HG02852 (cell line): ENCODE data around the gene ZNF90.
"Not testable (repeated sequence)": the region's sequence is repeated elsewhere in the genome, so short reads cannot be mapped to it uniquely, and the experiment has no call there.

ENCODE experiments used
- ATAC-seq: cut with Tn5 transposase; IDR thresholded peaks from one replicate; pipeline ENCODE4 v1.9.1; 2021; ENCODE audit warnings: mild to moderate bottlenecking, moderate library complexity; ENCODE audit not compliant: unreplicated experiment

Gene ZNF90

DNA sequence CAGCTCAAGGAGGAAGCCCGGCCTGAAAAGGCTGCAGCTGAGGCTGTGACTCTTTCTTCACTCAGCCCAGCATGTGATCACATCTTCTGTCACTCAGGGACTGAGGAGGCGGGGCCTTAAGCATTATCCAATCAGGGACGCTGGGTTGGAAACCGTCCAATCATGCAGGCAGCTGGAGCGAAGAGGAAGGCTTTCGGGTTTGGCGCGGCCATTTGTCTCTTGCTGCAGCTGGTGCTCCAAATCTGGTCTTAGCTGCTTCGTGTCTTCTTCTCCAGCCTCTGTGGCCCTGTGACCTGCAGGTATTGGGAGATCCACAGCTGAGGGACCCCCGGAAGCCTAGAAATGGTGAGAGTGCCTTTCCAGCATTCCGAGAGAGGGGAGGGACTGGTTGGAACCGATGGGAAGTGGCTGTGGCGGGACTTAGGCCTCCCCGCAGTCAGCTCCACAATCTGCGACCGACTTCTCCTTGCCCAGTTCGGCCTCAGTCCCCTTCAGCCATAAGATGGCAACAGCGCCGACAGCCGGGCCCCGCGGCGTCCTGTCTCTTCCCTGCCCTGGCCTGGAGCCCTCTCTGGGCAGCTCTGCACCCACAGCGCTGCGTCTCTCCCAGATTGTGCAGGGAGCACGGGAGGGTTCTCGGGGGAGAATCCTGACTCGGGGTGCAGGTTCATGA lies at the start of gene ZNF90:
TSS of gene ZNF90 (plus strand) at position 210 of the 673 bp plus-strand sequence. CDS start at position 343, 133 bp downstream.
- peak; percentile 96 for ATAC-seq

DNA sequence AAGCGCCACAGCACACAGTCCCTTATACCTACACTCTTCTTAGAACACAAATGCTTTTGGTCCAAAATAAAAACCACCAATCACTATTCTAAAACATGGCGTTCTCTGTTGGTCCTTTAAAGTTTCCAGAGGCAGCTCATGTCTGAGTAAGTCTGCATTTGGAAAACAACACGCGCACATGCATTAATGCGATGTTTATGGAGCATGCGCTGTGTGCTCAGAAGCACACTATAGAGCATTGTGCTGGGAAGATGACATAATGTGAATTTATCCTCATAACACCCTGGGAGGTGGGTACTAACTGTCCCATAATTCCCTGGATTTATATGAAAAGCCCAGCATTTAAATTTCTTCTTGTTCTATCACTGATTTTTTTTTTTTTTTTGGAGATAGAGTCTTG lies 49.2 kb upstream of the ZNF90 start:
- ATAC-seq: no peak

DNA sequence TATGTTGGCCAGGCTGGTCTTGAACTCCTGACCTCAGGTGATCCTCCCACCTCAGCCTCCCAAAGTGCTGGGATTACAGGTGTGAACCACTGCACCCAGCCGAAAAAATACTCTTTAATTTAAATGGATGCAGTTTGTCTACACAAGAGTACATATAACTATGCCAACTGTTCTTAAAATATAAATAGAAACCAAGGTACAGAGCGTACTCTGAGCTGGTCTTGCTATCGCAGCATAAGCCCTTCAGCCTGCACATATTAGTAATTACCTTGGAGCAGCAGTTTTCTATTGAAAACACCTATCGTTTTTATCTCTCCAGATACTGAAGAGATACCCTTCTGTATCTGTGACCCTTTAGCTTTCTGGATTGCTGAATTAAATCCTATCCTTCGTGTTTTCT lies 41.9 kb upstream of the ZNF90 start:
- no peak for ATAC-seq

DNA sequence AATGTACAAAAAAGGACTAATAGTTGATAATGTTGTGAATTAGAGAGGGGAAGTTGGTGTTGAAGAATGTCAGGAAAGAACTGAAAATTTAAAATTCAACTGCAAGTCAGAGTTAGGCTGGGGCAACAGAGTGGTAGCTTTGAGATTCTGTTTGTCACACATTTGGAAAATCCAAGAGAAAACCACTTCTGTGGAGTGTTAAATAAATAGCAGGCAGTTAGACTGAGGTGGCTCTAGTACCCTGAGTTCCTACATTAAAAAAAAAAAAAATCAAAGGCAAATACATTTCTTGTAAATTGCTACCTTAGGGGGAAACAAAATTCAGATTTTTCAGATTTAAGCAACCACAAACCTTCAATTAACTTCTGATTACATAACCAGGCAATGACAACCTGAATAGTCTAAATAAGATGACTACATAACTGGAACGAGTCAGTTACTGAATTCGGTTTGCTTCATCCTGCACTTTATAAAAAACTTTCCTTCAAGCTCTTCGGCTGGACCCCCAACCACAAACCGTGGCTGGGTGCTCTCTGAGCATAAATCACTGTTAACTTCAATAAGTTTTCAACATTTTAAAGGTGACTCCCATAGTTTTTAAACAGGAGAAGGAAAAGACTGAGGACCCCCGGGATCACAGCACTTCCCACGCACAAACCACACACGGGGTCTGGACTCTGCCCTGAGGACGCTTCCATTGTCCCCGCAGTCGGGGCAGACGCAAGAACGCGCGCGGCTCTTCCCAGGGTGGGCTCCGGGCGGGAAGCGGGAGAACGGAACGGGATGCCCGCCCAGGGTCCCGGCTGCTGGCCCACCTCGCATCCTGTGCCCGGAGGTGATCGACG lies 39.2 kb upstream of the ZNF90 start:
- ATAC-seq: peak; percentile 21

DNA sequence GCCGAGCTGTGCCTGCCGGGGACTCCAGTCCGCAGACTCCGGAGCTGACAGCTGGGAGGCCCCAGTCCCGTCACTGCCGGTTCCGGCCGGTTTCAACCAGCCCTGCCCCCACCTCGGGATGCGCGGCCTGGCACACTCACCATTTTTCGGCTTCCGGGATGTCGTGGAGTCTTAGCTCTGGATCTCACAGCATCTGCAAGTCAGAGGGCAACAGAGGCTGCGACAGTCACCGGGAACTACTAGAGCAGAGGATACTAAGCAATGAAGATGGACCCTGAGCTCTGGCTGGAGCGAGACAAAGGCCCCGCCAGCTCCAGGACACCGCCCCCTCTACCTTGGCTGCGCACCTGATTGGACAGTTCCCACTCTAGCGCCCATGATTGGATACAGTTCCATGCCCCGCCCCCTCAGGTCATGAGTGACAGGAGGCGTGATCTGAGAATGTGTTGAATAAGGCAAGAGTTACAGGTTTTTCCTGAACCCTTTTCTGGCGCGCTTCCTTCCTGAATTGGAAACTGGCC lies 38.5 kb upstream of the ZNF90 start, which contains the start of gene ZNF682:
TSS of gene ZNF682 (minus strand) at position 303 of the 521 bp plus-strand sequence. CDS start at position 143, 160 bp downstream.
- peak; percentile 99 for ATAC-seq

DNA sequence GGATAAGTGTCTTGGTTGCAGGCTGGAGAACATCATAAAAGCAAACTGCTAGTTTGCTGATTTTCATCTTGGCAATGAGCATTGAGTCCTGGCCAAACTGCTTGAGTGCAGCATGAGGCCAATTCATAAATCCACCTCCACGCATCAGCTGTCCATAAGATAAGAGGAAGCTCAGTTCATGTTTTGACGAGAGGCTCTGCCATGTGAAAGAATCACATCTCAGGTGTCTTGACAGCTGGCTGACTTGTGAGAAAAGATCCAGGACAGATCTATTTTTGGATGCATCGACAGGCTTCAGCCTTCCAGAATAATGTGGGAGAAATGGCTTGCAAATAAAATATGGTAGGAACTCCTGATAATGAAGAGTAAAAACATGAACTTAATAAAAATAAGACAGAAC lies 33.1 kb upstream of the ZNF90 start:
- no peak for ATAC-seq

DNA sequence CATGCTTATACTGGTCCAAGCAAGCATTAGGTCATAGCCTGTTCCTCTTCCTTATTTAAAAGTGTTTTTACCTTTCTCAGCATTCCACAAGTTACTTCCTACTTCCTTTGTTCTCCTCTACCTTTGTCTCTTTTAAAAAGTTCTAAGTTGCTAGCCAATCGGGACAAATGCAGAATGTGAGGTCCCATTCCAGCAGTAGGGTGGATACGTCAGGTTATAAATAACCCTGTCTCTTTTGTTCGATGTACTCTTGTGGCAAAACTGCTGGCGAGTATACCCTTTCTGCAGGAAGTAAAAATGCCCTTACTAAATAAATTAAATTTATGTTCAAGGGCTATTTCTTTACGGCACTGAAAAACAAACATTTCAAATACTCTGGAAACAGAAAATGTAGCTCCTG lies 32.1 kb upstream of the ZNF90 start:
- not testable (repeated sequence) for ATAC-seq

DNA sequence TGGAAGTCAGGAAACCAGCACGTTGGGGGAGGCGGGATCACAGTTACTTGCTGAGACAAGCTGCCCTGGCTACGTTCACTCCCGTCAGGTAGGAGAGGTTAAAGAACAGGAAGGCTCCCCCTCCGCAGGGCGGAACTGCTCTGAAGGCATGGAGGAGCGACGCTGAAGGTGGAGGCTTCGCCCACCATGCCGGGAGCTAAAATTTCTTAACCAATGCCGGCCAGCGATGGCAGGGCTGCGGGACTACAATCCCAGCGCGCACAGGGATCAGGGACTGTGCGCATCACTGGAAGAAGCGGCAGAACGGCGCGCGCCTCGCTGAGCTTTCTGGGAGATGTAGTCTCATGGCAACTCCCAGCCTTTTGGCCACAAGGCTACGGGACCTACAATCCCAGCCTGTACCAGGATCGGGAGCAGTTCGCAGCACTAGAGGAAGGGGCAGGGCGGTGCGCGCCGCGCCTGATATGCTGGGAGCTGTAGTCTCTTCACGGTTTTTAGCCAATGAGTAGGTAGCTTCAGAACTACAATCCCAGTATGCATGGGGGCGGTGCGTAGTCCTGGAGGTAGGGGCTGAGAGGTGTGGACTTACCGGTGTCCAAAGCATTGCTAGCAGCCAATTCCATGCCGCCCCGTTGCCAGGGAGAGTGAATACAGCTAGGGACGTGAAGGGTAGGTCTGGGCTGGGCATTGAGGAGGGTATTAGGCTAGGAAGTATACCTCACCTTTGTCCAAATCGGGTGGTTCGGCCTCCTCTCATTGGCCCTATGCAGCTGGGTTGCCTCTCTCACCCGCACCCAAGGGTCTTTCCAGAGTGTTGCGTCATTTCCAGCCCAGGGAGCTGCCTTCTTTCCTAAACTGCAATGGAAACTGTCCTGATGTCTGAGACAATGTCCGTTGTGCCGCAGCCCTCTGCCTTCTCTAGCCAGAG lies 25.7 kb upstream of the ZNF90 start:
- peak; percentile 98 for ATAC-seq

DNA sequence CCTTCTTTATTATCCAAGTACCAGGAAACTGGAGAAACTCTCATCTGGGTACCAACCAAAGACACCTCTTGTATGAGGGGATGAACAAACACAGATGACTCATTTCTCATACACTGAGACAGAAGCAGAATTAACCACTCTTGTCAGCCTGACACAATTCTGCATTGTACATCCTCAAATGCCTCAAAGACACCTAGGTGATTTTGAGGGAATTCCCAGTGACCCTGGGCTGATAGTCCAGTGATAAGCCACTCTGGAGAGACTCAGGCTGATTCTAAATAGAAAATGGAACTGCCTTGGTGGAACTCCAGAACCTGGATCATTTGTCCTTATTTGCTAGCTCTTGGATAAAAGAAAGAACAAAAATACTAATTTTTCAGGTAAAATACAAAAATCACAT lies 19.1 kb upstream of the ZNF90 start:
- ATAC-seq: not testable (repeated sequence)

DNA sequence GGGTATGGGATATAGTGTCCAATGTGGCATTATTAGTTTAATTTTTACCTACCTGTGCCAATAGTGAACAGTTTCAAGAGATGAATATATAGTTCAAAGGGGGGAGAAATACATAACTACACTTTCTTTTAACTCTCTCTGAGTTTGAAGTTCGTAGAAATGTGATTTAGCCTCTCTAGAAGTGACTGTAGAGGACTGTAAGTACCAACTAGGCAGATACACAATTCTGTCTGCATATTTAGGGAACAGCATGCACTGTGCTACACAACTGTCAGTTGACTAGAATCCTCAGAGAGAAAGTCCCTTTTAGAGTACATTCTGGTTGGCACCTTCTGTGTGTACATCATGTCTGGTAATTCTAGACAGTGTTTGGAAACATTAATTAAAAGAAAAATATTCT lies 17.5 kb upstream of the ZNF90 start:
- ATAC-seq: no peak

DNA sequence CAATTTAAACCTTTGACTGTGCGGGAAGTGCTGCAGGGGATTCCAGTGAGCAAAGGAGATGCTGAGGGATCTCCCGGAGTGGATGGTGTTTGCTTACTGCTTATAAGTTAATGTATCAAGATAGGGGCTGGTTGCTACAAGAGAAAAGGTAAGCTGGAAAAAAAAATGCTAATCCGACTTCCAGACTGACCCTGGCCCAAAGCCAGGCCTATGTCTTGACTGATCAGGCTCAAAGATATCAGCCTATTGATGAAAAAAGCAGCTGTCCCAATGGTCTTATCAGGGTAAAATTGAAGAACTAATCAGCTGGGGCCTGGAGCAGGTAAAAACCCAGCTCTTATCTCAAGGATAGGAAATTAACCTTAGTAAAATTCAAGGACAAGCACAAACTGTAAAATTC lies 10.9 kb upstream of the ZNF90 start:
- no peak for ATAC-seq

DNA sequence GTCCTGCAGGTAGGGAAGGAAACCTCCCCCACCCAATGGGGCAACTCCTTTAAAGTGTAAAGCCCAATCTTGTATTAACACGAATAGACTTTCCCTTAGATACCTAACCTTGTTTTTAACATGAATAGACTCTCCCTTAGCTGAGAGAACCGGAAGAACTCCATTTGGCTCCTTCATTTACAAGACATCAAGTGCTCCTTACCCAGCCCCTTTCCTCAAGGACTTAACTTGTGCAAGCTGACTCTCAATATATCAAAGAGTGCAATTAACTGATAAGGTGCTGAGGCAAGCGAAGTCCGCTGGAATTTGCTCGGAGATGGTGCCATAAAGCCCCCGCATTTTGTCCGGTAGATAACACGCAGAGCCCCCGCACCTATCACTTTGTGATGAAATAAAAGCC lies 9.9 kb upstream of the ZNF90 start:
- no peak for ATAC-seq

DNA sequence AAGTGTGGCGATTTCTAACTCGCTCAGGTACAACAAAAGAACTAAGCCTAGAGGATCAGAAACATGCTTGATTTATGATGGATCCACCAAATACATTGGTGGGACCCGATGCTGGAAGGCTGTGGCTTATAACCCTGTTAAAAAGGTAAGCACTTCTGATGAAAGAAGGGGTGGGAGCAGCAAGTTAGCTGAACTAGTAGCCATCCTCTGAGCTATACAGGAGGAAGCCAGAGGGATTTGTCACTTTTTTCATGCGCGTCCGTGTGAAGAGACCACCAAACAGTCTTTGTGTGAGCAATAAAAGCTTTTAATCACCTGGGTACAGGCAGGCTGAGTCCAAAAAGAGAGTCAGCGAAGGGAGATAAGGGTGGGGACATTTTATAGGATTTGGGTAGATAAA lies 9.2 kb upstream of the ZNF90 start:
- not testable (repeated sequence) for ATAC-seq

DNA sequence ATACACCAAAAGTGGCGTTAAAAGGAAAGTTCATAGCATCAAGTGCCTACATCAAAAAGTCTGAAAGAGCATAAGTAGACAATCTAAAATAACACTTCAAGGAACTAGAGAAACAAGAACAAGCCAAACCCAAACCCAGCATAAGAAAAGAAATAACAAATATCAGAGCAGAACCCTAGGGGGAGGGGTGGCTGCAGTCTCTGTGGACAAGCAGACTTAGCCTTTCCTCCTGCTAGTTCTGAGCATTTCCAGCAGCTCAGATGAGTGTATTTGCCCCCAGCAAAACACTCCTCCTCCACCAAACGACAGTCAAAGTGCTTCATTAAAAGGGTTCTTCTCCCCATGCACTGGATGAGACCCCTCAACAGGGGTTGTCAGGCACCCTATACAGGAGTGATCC lies 7.1 kb upstream of the ZNF90 start:
- no peak for ATAC-seq

DNA sequence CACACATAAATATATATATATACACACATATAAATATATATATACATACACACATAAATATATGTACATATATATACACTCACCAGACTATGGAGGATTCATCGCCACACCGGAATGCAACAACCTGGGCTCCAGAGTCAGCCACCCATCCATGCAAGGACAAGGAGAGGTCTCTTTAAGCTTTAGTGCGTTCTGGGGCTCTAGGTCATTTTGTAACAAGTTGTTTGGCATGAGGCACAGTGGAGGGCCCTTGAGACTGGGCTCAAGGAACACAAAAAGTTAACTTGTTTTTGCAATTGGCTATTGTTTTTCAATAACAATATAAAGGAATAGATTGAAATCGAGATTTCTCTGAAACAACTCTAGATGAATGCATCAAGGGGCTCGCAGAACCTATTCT lies 4.9 kb upstream of the ZNF90 start:
- ATAC-seq: no peak

DNA sequence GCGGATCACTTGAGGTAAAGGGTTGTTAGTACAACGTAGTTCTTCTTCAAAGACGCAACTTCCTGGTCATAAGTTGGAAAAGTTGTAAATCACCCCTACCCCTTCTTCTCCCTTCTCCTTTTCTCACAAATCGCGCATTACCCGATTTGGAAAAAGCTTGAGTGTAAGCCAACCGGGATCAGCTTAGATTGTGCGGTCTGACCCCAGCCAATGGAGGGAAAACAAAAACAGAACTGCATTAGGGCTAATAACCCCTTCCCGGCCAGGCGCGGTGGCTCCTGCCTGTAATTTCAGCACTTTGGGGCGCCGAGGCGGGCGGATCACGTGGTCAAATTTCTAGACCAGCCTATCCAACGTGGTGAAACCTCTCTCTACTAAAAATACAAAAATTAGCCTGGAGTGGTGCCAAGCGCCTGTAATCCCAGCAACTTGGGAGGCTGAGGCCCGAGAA lies 806 bp downstream of the ZNF90 start:
- peak; percentile 24 for ATAC-seq

DNA sequence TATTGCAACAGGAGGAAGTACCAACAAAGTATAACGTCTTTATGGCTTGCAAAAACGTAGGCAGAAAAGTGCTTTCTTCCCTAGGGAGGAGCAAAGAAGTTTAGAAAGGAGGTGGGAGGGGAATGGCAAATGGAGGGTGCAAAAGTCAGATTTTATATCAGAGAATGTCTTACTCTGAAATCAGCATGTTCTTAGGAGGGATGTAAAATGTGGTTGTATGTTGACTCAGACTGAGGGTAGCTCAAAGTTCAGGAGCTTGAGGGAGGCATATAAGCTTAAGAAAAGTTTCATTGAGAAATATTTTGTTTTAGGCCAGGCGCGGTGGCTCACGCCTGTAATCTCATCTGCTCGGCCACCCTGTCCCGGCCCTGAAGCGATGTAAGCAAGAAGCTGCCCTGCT lies 1.7 kb downstream of the ZNF90 start:
- no peak for ATAC-seq

DNA sequence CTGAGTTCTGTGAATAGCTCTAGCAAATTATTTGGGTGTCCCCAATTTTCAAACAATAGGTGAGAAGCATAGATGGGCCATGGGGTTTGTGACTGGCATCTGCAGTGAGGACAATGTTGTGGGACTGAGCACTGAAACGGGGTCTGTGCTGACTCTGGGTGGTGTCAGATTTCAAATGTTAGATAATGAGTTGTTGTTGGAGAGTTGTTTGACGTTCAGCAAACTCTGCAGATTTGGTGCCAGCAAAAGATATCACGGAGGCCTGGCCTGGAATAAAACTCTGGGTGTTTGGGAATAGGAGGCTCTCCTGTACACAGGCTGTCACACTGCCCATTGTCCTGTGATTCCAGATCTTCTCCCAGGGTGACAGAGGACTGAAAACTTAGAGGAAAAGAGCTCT lies 2.9 kb downstream of the ZNF90 start:
- ATAC-seq: no peak

DNA sequence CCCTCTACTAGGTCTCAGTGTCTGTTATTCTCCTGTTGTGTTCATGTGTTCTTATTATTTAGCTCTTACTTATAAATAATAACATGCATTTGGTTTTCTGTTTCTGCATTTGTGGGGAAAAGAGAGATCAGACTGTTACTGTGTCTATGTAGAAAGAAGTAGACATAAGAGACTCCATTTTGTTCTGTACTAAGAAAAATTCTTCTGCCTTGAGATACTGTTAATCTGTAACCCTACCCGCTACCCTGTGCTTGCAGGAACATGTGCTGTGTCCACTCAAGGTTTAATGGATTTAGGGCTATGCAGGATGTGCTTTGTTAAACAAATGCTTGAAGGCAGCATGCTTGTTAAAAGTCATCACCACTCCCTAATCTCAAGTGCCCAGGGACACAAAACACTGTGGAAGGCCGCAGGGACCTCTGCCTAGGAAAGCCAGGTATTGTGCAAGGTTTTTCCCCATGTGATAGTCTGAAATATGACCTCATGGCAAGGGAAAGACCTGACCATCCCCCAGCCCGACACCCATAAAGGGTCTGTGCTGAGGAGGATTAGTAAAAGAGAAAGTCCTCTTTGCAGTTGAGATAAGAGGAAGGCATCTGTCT lies 4.5 kb downstream of the ZNF90 start:
- not testable (repeated sequence) for ATAC-seq

DNA sequence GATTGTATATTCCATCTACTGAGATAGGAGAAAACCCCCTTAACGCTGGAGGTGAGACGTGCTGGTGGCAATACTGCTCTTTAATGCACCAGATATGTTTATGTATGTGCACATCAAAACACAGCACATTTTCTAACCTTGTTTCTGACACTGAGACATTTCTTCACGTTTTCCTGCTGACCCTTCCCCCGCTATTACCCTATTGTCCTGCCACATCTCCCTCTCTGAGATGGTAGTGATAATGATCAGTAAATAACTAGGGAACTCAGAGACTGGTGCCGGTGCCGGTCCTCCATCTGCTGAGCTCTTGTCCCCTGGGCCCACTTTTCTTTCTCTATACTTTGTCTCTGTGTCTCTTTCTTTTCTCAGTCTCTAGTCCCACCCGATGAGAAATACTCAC lies 5.1 kb downstream of the ZNF90 start:
- ATAC-seq: not testable (repeated sequence)
